GM12878 (cell line): Measurements from ENCODE around the gene IL17RA.

Source experiments
- BCL11A ChIP-seq: IDR thresholded peaks from 2 replicates; pipeline ENCODE4 v1.6.1; 2011; ENCODE audit warnings: low read depth, low read length
- MTA2 ChIP-seq: fragments of 450-650 bp; IDR thresholded peaks from 2 replicates; pipeline ENCODE4 v1.6.1; 2016; ENCODE audit warnings: low read depth, mild to moderate bottlenecking, moderate library complexity
- POLR2AphosphoS5 ChIP-seq: IDR thresholded peaks from 2 replicates; pipeline ENCODE4 v1.6.1; 2011; ENCODE audit warnings: mild to moderate bottlenecking, low read length, inconsistent platforms
- RAD21 ChIP-seq: IDR thresholded peaks from 2 replicates; pipeline ENCODE4 v1.6.1; 2011; ENCODE audit warnings: mild to moderate bottlenecking, low read depth, low read length, moderate library complexity; ENCODE audit not compliant: insufficient read depth
- RCOR1 ChIP-seq: conservative IDR thresholded peaks from 2 replicates; pipeline ENCODE4 v1.6.1; 2012; ENCODE audit warnings: low read depth, low read length, improper control_type of control experiment
- SIN3A ChIP-seq: IDR thresholded peaks from 2 replicates; pipeline ENCODE4 v1.6.1; 2012; ENCODE audit warnings: low read depth, low read length, improper control_type of control experiment
- SPI1 ChIP-seq: IDR thresholded peaks from 2 replicates; pipeline ENCODE4 v1.6.1; 2011; ENCODE audit warnings: low read depth, mild to moderate bottlenecking, low read length, moderate library complexity, borderline replicate concordance; ENCODE audit not compliant: insufficient read depth
- TAF1 ChIP-seq: IDR thresholded peaks from 2 replicates; pipeline ENCODE4 v1.6.1; 2011; ENCODE audit warnings: mild to moderate bottlenecking, low read depth, low read length, borderline replicate concordance
- TF ChIP-seq, protein P1 (sequence below), 3 experiments: IDR thresholded peaks in 2 of 3; conservative IDR thresholded peaks in 1 of 3; 2 replicates each; pipeline ENCODE4 v1.5.1; 2011; ENCODE audit warnings: low read depth in 3 of 3, low read length in 3 of 3, mild to moderate bottlenecking in 3 of 3, control low read depth in 2 of 3, moderate library complexity in 2 of 3, inconsistent platforms in 1 of 3, mixed read lengths in 1 of 3; ENCODE audit not compliant: control insufficient read depth in 2 of 3, insufficient read depth in 1 of 3; ENCODE audit errors: extremely low read depth in 1 of 3
- TF ChIP-seq, protein P2 (sequence below): IDR thresholded peaks from 2 replicates; pipeline ENCODE4 v1.6.1; 2011; ENCODE audit warnings: borderline replicate concordance, low read depth, mild to moderate bottlenecking, moderate library complexity, mixed read lengths, low read length; ENCODE audit not compliant: insufficient read depth; ENCODE audit errors: extremely low read length
- TF ChIP-seq, protein P3 (sequence below): IDR thresholded peaks from 2 replicates; pipeline ENCODE4 v1.6.1; 2012; ENCODE audit warnings: low read length, inconsistent platforms

DNA sequence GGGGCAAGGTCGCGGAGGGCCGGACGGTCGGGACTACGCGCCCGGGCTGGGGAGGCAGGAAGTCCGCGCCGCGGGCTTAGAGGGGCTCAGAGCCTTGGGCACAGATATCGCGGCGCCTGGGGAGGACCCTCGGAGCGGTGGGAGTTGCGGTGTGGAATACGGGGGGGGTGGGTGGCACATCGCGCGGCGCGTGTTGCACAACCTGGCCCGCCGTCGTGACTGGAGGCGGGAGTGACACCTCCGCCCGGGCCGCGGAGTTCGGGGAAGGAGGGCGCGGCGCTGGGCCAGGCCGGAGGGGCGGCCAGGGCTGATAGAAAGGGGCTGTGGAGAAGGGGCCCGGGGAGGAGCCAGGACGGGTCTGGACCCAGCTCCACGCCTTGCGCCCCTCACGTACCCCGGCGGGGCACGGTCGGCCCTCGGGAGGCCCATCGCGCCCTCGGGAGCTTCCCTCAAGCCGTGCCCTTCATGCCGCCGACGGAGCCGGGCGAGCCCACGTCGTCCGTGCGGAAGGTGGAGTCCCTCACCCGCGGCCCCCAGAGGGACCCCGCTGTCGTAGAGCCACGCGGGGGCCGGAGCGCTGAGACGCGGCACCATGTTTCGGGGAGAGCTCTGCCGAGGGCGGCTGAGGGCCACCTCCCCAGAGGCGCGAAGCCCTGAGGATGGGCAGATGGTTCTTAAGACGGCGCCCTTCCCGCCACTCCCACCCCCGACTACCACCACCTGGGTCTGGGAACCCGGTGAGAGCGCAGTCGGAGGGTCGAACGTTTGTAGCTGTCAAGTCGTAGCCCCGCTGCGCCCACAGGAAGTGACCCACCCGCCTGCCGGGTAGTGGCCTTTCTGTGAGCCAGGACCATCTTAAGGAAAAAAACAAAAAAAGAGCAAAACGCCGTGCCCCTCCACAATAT lies 729 bp downstream of the IL17RA start:
- TF ChIP-seq SIN3A (no peak), POLR2AphosphoS5 (no peak), TAF1 (no peak), BCL11A (no peak), MTA2 (no peak), SPI1 (no peak), RAD21 (no peak), RCOR1 (no peak)
- TF ChIP-seq, protein P1, sequence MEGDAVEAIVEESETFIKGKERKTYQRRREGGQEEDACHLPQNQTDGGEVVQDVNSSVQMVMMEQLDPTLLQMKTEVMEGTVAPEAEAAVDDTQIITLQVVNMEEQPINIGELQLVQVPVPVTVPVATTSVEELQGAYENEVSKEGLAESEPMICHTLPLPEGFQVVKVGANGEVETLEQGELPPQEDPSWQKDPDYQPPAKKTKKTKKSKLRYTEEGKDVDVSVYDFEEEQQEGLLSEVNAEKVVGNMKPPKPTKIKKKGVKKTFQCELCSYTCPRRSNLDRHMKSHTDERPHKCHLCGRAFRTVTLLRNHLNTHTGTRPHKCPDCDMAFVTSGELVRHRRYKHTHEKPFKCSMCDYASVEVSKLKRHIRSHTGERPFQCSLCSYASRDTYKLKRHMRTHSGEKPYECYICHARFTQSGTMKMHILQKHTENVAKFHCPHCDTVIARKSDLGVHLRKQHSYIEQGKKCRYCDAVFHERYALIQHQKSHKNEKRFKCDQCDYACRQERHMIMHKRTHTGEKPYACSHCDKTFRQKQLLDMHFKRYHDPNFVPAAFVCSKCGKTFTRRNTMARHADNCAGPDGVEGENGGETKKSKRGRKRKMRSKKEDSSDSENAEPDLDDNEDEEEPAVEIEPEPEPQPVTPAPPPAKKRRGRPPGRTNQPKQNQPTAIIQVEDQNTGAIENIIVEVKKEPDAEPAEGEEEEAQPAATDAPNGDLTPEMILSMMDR (IDR thresholded peaks at IDR 0.05 in 2 of 3, conservative IDR thresholded peaks at IDR 0.05 in 1 of 3; ENCODE audit: control insufficient read depth in 2 of 3, extremely low read depth in 1 of 3, insufficient read depth in 1 of 3, low read depth in 3 of 3, low read length in 3 of 3), result no peak
- TF ChIP-seq, protein P2, sequence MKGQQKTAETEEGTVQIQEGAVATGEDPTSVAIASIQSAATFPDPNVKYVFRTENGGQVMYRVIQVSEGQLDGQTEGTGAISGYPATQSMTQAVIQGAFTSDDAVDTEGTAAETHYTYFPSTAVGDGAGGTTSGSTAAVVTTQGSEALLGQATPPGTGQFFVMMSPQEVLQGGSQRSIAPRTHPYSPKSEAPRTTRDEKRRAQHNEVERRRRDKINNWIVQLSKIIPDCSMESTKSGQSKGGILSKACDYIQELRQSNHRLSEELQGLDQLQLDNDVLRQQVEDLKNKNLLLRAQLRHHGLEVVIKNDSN, result no peak
- TF ChIP-seq, protein P3, sequence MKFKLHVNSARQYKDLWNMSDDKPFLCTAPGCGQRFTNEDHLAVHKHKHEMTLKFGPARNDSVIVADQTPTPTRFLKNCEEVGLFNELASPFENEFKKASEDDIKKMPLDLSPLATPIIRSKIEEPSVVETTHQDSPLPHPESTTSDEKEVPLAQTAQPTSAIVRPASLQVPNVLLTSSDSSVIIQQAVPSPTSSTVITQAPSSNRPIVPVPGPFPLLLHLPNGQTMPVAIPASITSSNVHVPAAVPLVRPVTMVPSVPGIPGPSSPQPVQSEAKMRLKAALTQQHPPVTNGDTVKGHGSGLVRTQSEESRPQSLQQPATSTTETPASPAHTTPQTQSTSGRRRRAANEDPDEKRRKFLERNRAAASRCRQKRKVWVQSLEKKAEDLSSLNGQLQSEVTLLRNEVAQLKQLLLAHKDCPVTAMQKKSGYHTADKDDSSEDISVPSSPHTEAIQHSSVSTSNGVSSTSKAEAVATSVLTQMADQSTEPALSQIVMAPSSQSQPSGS, result no peak
